HepG2 (cell line): ENCODE data around the gene NET1. TPM values are rescaled to one million over a fixed set of nuclear protein-coding genes. Genes with fewer than 3 reads are reported as not detected.
A peak's percentile ranks its signal among the peaks of the same experiment; 100 is the strongest.

Source experiments
- ATAC-seq: fragments of 200-7000 bp; cut with Tn5 transposase; 3 replicates; pipeline ENCODE4 v1.9.1; 2020; ENCODE audit warnings: mild to moderate bottlenecking, moderate library complexity
- BruUV-seq: library from RNA; stranded (reverse); fragments of 400-500 nt; replicated peaks from 2 replicates; lab custom pipeline; 2021; lab: Mats Ljungman, UMichigan
- CTCF ChIA-PET: fragments of 300-600 bp; formaldehyde crosslinking; extraction: SDS; loops from one replicate; lab custom pipeline; 2021; ENCODE audit warnings: low total read pairs, inconsistent platforms, low intra/inter-chr PET ratio; lab: Yijun Ruan, JAX
- POLR2A ChIA-PET: fragments of 350-600 bp; sonication (Branson Sonifier 250); formaldehyde crosslinking; loops from one replicate; lab custom pipeline; 2020; ENCODE audit warnings: antibody characterized with exemption, inconsistent platforms; lab: Yijun Ruan, JAX
- DNase-seq: peaks from one replicate; pipeline ENCODE4 v3.0.0-alpha.2; 2015; ENCODE audit warnings: low spot score
- FAIRE-seq: peaks from 3 replicates; lab custom pipeline; 2011; peaks lifted over from hg19 to GRCh38; lab: Jason Lieb, UNC
- H2AFZ ChIP-seq: one replicate; pipeline ENCODE4 v1.6.1; 2011; ENCODE audit warnings: low read length, inconsistent platforms
- H3K27ac ChIP-seq: fragments of 300-600 bp; 3 replicates; pipeline ENCODE4 v1.8.0; 2011; ENCODE audit warnings: mixed run types, mild to moderate bottlenecking, mixed read lengths, low read length, inconsistent platforms; ENCODE audit not compliant: insufficient read depth; ENCODE audit errors: extremely low read length
- H3K27me3 ChIP-seq, 2 experiments: fragments of 200-600 bp in 1 of 2; 2 replicates in 1 of 2; 3 replicates in 1 of 2; pipeline versions ENCODE4 v1.6.0 to v1.8.0; 2011; ENCODE audit warnings: low read length in 2 of 2, mild to moderate bottlenecking in 2 of 2, moderate library complexity in 2 of 2, inconsistent platforms in 1 of 2; ENCODE audit not compliant: insufficient read depth in 2 of 2, control insufficient read depth in 1 of 2
- H3K36me3 ChIP-seq, 2 experiments: fragments of 200-600 bp in 1 of 2; replicated peaks in 1 of 2; 2 replicates in 1 of 2; 3 replicates in 1 of 2; pipeline versions ENCODE4 v1.5.1 to v1.8.0; 2011; ENCODE audit warnings: low read length in 2 of 2, inconsistent platforms in 1 of 2; ENCODE audit not compliant: insufficient read depth in 2 of 2, control insufficient read depth in 1 of 2
- H3K4me1 ChIP-seq: 2 replicates; pipeline ENCODE4 v1.5.1; 2012; ENCODE audit warnings: low read length, inconsistent platforms; ENCODE audit not compliant: insufficient read depth
- H3K4me2 ChIP-seq: 2 replicates; pipeline ENCODE4 v1.6.0; 2011; ENCODE audit warnings: low read depth, low read length, inconsistent platforms
- H3K4me3 ChIP-seq, 3 experiments: fragments of 200-600 bp in 1 of 3; sonication (generic), shearing (Covaris generic) in 1 of 3; replicated peaks in 1 of 3; 2 replicates each; pipeline ENCODE4 v1.5.1; 2011 to 2016; ENCODE audit warnings: low read length in 3 of 3, inconsistent platforms in 2 of 3, low read depth in 2 of 3, mild to moderate bottlenecking in 2 of 3, control low read depth in 1 of 3, mixed read lengths in 1 of 3; ENCODE audit not compliant: insufficient read depth in 1 of 3
- H3K79me2 ChIP-seq: one replicate; pipeline ENCODE4 v1.6.1; 2011; ENCODE audit warnings: low read length, inconsistent platforms; ENCODE audit not compliant: insufficient read depth
- H3K9ac ChIP-seq: 2 replicates; pipeline ENCODE4 v1.6.0; 2011; ENCODE audit warnings: mild to moderate bottlenecking, low read depth, low read length, inconsistent platforms; ENCODE audit not compliant: insufficient read depth
- H3K9me3 ChIP-seq: 2 replicates; pipeline ENCODE4 v1.5.1; 2012; ENCODE audit warnings: mild to moderate bottlenecking, low read length
- H4K20me1 ChIP-seq: 2 replicates; pipeline ENCODE4 v1.6.0; 2011; ENCODE audit warnings: inconsistent platforms, mild to moderate bottlenecking, low read length, moderate library complexity; ENCODE audit not compliant: insufficient read depth
- AKNA ChIP-seq: sonication (generic); formaldehyde crosslinking; IDR thresholded peaks from 2 replicates; pipeline ENCODE4 v1.4.0; 2020; ENCODE audit warnings: missing genetic modification reagents, borderline replicate concordance
- MYC ChIP-seq: sonication (generic); formaldehyde crosslinking; IDR thresholded peaks from 2 replicates; pipeline ENCODE4 v1.9.0; 2021; ENCODE audit warnings: missing genetic modification reagents, borderline replicate concordance
- NONO ChIP-seq, 2 experiments: fragments of 450-650 bp in 1 of 2; sonication (generic) in 1 of 2; formaldehyde crosslinking in 1 of 2; IDR thresholded peaks in 1 of 2; conservative IDR thresholded peaks in 1 of 2; 2 replicates each; pipeline versions ENCODE4 v1.6.1 to v1.8.0; 2017 to 2022; ENCODE audit warnings: mild to moderate bottlenecking in 1 of 2, missing genetic modification reagents in 1 of 2, moderate library complexity in 1 of 2
- PITX1 ChIP-seq: sonication (generic); formaldehyde crosslinking; IDR thresholded peaks from 2 replicates; pipeline ENCODE4 v1.5.1; 2020; ENCODE audit warnings: mild to moderate bottlenecking, missing genetic modification reagents
- POLR2A ChIP-seq, 2 experiments: IDR thresholded peaks; 2 replicates each; pipeline ENCODE4 v1.6.1; 2011; ENCODE audit warnings: low read depth in 2 of 2, low read length in 2 of 2, mild to moderate bottlenecking in 1 of 2, moderate library complexity in 1 of 2; ENCODE audit not compliant: insufficient read depth in 1 of 2
- TFDP1 ChIP-seq: IDR thresholded peaks from 2 replicates; pipeline ENCODE4 v1.6.1; 2016; ENCODE audit warnings: missing compliant biosample characterization, missing genetic modification reagents, borderline replicate concordance
- ZMYM3 ChIP-seq: sonication (generic); formaldehyde crosslinking; IDR thresholded peaks from 2 replicates; pipeline ENCODE4 v1.5.1; 2020; ENCODE audit warnings: mild to moderate bottlenecking, missing genetic modification reagents
- ZNF274 ChIP-seq: sonication (generic); formaldehyde crosslinking; IDR thresholded peaks from 2 replicates; pipeline ENCODE4 v1.5.1; 2020; ENCODE audit warnings: mild to moderate bottlenecking, missing genetic modification reagents
- ZNF687 ChIP-seq: sonication (generic); formaldehyde crosslinking; IDR thresholded peaks from 2 replicates; pipeline ENCODE4 v1.5.1; 2020; ENCODE audit warnings: mild to moderate bottlenecking, missing genetic modification reagents, moderate library complexity
- ZNF775 ChIP-seq: sonication (generic); formaldehyde crosslinking; IDR thresholded peaks from 2 replicates; pipeline ENCODE4 v1.4.0; 2020; ENCODE audit warnings: missing genetic modification reagents, mild to moderate bottlenecking, moderate library complexity, borderline replicate concordance
- ZNF839 ChIP-seq: sonication (generic); formaldehyde crosslinking; IDR thresholded peaks from 2 replicates; pipeline ENCODE4 v1.4.0; 2020; ENCODE audit warnings: missing genetic modification reagents, mild to moderate bottlenecking, borderline replicate concordance
- ZSCAN25 ChIP-seq: sonication (generic); formaldehyde crosslinking; IDR thresholded peaks from 2 replicates; pipeline ENCODE4 v1.8.0; 2022; ENCODE audit warnings: mild to moderate bottlenecking, missing genetic modification reagents
- whole genome bisulfite sequencing: methylation state at CpG from one replicate; pipeline ENCODE4 v1.1.6; 2017; ENCODE audit warnings: low lambda C conversion rate; 5-methylcytosine and 5-hydroxymethylcytosine counted together
- in situ Hi-C: cut with HindIII; loops from 2 replicates; pipeline ENCODE4 v1.10.0; 2017; ENCODE audit warnings: low pct_unique_long_range_greater_than_20kb; ENCODE audit not compliant: extremely low pct_ligation_motif_present
- intact Hi-C: fragments of 100-400 bp; cut with micrococcal nuclease; formaldehyde crosslinking; loops from one replicate; pipeline ENCODE4 v1.10.0; 2022; ENCODE audit not compliant: unreplicated experiment
- polyA plus RNA-seq, 8 experiments: library from polyadenylated mRNA; depleted of rRNA in 3 of 8; stranded (reverse) in 7 of 8; unstranded in 1 of 8; fragments of >200 nt; fragmentation: Illumina TruSeq in 4 of 8; extraction: Trizol in 4 of 8; gene quantifications; 2 replicates each; pipeline versions ENCODE4 v1.2.1 to v1.2.3, GENCODE V29; 2011 to 2016; ENCODE audit warnings: low read depth in 4 of 8, missing spikeins in 1 of 8, mixed read lengths in 1 of 8; ENCODE audit not compliant: insufficient read depth in 1 of 8
- total RNA-seq, 5 experiments: library from RNA; depleted of rRNA; stranded (reverse); fragments of >200 nt; fragmentation: Illumina TruSeq; extraction: Trizol; gene quantifications; 2 replicates each; pipeline ENCODE4 v1.2.3, GENCODE V29; 2016; ENCODE audit warnings: low read depth in 1 of 5

The NET1 gene
- total and polyA plus RNA-seq, 2 of the 13 experiments (the other 11 are each of a cell fraction or from before 2014, with no cell fraction given), result 48.1 to 65.8 TPM

GRCh38 chr10:5466451-5467206, 54.3 kb downstream of the NET1 start:
- H2AFZ ChIP-seq, result peak overlapping the region; percentile 83
- TF ChIP-seq ZNF274 (CRISPR knock-in tag), result no peak
- peak; percentile 85 for TF ChIP-seq ZNF687
- TF ChIP-seq NONO (IDR thresholded peaks at IDR 0.05), result no peak
- TF ChIP-seq NONO (CRISPR knock-in tag; conservative IDR thresholded peaks at IDR 0.05), result no peak
- peak; percentile 18; the same call in 1 of the 2 replicates for TF ChIP-seq TFDP1 (CRISPR knock-in tag)
- peak; percentile 24; the same call in 1 of the 2 replicates for TF ChIP-seq ZMYM3 (CRISPR knock-in tag)
- no peak for TF ChIP-seq ZNF775 (CRISPR knock-in tag)
- TF ChIP-seq POLR2A (IDR thresholded peaks at IDR 0.05; ENCODE audit: insufficient read depth in 1 of 2, low read depth in 2 of 2, low read length in 2 of 2), result peak in 1 of 2 experiments; percentile 54; a peak in 1 of 4 replicates
- peak; percentile 69; the same call in 1 of the 2 replicates for TF ChIP-seq ZSCAN25 (CRISPR knock-in tag)
- no peak for TF ChIP-seq AKNA (CRISPR knock-in tag)
- 0 out of 2 replicates have a peak, but pooled peaks have one; percentile 35 for TF ChIP-seq MYC
- 0 out of 2 replicates have a peak, but pooled peaks have one; percentile 19 for TF ChIP-seq PITX1 (CRISPR knock-in tag)
- TF ChIP-seq ZNF839, result no peak

More at GRCh38 chr10:5466451-5467206, 54.3 kb downstream of the NET1 start:
- Histone ChIP-seq H3K4me1 (peaks cover 43% of the 10 kb centered on the region), H3K79me2 (no peaks in the 10 kb centered on the region), H3K27ac (peak overlapping the region; percentile 37), H4K20me1 (no peaks in the 10 kb centered on the region), H3K27me3 (no peaks in the 10 kb centered on the region; a peak in 2 of 5 replicates), H3K9me3 (no peaks in the 10 kb centered on the region), H3K4me2 (peak overlapping the region; percentile 85), H3K4me3 (peak overlapping the region; percentile 41 to 65 (median 46)), H3K36me3 (no peaks in the 10 kb centered on the region), H3K9ac (peak overlapping the region; percentile 65)
- intact Hi-C loops, result no loop called here
- FAIRE-seq, result peak; percentile 57
- in situ Hi-C loops, result no loop called here
- ATAC-seq, result peak; percentile 83
- DNase-seq, result peak; percentile 37
- CTCF ChIA-PET, result no interaction called here
- 39% methylated on average over 11 of the region's 18 CpGs for WGBS
- POLR2A ChIA-PET, result interaction anchor here (0.7 to 2.3 kb wide), 5 partner anchors 19 to 156 kb away, joined by 3 to 12 read pairs (median 5); no protein-coding TSS in a partner anchor
- BruUV-seq, result no TSS peak
